GM12891 (cell line): ENCODE data around the gene PDZRN4.
"Not testable (repeated sequence)": the region's sequence is repeated elsewhere in the genome, so short reads cannot be mapped to it uniquely, and the experiment has no call there.

ENCODE experiments used
- DNase-seq: peaks from one replicate; pipeline ENCODE4 v3.0.0; 2011; ENCODE audit warnings: low spot score; ENCODE audit not compliant: insufficient read length
- FAIRE-seq: peaks from 2 replicates; lab custom pipeline; 2011; peaks lifted over from hg19 to GRCh38; lab: Jason Lieb, UNC
- PAX5 ChIP-seq: IDR thresholded peaks from 2 replicates; pipeline ENCODE4 v1.6.1; 2011; ENCODE audit warnings: low read length, moderate library complexity, mild to moderate bottlenecking; ENCODE audit not compliant: insufficient read depth, severe bottlenecking
- POLR2A ChIP-seq: IDR thresholded peaks from 2 replicates; pipeline ENCODE4 v1.6.1; 2011; ENCODE audit warnings: low read depth, low read length, control low read depth
- POLR2AphosphoS5 ChIP-seq: IDR thresholded peaks from 2 replicates; pipeline ENCODE4 v1.6.1; 2011; ENCODE audit warnings: low read depth, low read length, control low read depth
- POU2F2 ChIP-seq: IDR thresholded peaks from 2 replicates; pipeline ENCODE4 v1.6.1; 2011; ENCODE audit warnings: low read depth, mild to moderate bottlenecking, control low read depth, low read length, moderate library complexity
- SPI1 ChIP-seq: IDR thresholded peaks from 2 replicates; pipeline ENCODE4 v1.6.1; 2011; ENCODE audit warnings: low read depth, low read length, control low read depth
- TAF1 ChIP-seq: IDR thresholded peaks from 2 replicates; pipeline ENCODE4 v1.6.1; 2011; ENCODE audit warnings: low read depth, low read length, control low read depth

PDZRN4 gene

GRCh38 chr12:41531147-41531829 is 343.2 kb downstream of the PDZRN4 start:
- no peak for FAIRE-seq

DNA sequence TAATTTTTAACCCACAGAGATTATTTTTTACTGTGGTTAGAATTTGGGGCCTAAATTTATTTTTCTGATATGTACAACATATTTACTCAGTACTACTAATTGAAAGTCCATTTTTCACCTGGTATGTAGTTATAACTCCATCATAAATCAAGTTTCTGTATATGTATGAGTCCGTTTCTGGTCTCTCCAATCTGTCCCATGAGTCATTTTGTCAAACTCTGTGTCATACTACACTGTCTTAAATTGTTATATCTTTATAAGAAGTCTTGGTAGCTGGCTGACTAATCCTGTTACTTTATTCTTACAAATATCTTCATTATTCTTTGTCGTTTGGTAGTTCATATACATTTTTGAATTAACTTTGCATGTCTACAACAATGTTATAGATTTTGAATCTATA is 344.0 kb downstream of the PDZRN4 start:
- TF ChIP-seq SPI1: no peak
- TF ChIP-seq TAF1: no peak
- TF ChIP-seq POLR2A: no peak
- no peak for TF ChIP-seq POLR2AphosphoS5
- no peak for DNase-seq
- no peak for FAIRE-seq

More at GRCh38 chr12:41531147-41531829, 343.2 kb downstream of the PDZRN4 start:
- TF ChIP-seq PAX5: no peak
- no peak for TF ChIP-seq POU2F2
- TF ChIP-seq POLR2AphosphoS5: no peak
- no peak for TF ChIP-seq TAF1
- TF ChIP-seq SPI1: no peak
- no peak for TF ChIP-seq POLR2A
- no peak for DNase-seq

DNA sequence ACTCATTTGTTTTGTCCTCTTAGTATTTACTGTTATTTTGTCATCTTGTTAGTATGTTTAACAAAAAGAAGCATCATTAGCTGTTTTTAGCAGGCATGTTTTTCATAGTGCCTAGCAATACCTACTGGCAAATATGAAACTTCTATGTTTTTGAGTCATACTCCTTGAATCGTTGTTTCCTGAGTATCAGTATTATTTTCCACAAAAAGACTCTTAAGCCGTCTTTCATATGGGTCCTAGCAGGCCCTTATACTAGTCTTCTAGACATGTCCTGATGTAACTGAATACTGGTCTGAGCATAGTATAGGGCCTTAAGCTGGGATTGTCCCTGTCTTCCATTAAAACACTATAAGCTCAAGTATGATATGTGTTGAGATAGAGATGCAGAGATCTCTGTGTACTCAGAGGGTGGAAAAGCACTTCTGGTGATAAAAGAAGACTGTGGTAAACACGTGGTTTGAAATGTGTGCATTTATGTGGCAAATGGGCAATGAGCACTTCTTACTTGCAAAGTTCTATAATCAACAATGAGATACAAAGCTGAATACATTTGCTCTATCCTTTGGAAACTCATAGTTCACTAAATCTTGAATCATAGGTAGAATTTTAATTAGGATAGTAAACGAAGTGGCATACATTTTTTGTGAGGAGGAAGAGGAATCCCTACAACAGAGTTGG is 348.8 kb downstream of the PDZRN4 start:
- TF ChIP-seq PAX5 (no peak), POLR2A (no peak), SPI1 (no peak), POLR2AphosphoS5 (no peak), TAF1 (no peak), POU2F2 (no peak)
- FAIRE-seq: no peak
- no peak for DNase-seq

GRCh38 chr12:41537522-41537921 is 349.4 kb downstream of the PDZRN4 start:
- FAIRE-seq: no peak
- TF ChIP-seq POLR2AphosphoS5 (no peak), TAF1 (no peak), POU2F2 (no peak), PAX5 (no peak), POLR2A (no peak)
- no peak for DNase-seq

- FAIRE-seq (no peak), DNase-seq (no peak)
- no peak for TF ChIP-seq POLR2A
- TF ChIP-seq TAF1: no peak
Observed at GRCh38 chr12:41545761-41546160, 357.6 kb downstream of the PDZRN4 start.

DNA sequence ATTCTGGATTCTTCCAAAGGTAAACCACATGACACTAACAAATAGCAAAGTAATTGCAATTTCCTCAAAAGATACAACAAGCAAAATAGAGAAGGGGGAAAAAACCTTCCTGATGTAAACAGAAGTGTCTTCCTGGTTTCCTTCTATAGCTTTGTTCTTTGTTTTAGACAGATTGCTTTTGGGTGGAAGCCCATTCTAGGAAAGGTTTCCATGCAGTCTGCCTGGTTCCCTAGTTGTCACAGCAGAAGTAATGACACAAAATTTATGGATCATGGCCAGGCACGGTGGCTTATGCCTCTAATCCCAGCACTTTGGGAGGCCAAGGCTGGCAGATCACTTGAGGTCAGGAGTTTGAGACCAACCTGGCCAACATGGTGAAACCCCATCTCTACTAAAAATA is 359.0 kb downstream of the PDZRN4 start:
- DNase-seq, FAIRE-seq: not testable (repeated sequence)

GRCh38 chr12:41548926-41549325 is 360.8 kb downstream of the PDZRN4 start:
- TF ChIP-seq PAX5 (no peak), POLR2A (no peak), POU2F2 (no peak)
- DNase-seq (no peak), FAIRE-seq (no peak)

- no peak for DNase-seq
- FAIRE-seq: no peak
- TF ChIP-seq POU2F2 (no peak), POLR2A (no peak), TAF1 (no peak), SPI1 (no peak), POLR2AphosphoS5 (no peak), PAX5 (no peak)
Observed at GRCh38 chr12:41552588-41552987, 364.5 kb downstream of the PDZRN4 start.

- no peak for TF ChIP-seq POU2F2
- TF ChIP-seq TAF1: no peak
- TF ChIP-seq POLR2A: no peak
- TF ChIP-seq POLR2AphosphoS5: no peak
- FAIRE-seq (no peak), DNase-seq (no peak)
Observed at GRCh38 chr12:41556176-41556575, 368.1 kb downstream of the PDZRN4 start.

DNA sequence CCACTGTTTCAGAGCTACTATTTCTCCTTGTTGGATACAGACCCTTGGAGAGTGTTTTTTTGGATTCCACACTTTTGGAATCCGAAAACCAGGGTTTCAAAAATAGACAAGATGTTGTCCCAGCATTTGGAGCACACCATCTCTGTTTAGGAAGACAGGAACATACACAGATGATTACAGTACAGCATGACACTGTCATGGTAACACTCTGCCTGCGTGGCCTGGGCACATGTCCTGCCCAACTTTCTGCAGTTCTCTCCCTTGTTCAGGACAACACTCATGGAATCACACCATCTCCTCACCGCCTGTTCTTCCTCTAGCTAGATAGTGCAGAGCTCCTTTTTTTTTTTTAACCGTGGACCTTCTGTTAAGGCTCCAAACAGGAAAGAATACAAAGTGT is 369.2 kb downstream of the PDZRN4 start:
- no peak for TF ChIP-seq SPI1
- no peak for TF ChIP-seq POLR2A
- TF ChIP-seq POLR2AphosphoS5: no peak
- no peak for TF ChIP-seq PAX5
- no peak for TF ChIP-seq TAF1
- TF ChIP-seq POU2F2: no peak
- DNase-seq (no peak), FAIRE-seq (no peak)

- DNase-seq: no peak
- no peak for FAIRE-seq
- no peak for TF ChIP-seq POLR2AphosphoS5
- no peak for TF ChIP-seq POU2F2
- no peak for TF ChIP-seq PAX5
- no peak for TF ChIP-seq TAF1
- no peak for TF ChIP-seq POLR2A
- TF ChIP-seq SPI1: no peak
Observed at GRCh38 chr12:41558671-41559070, 370.6 kb downstream of the PDZRN4 start.
